PC-9 (cell line): Measurements from ENCODE around the gene CPO.

Experiments
- EZH2 ChIP-seq: fragments of 200-600 bp; sonication (generic); IDR thresholded peaks from 2 replicates; pipeline ENCODE4 v1.8.0; 2017; ENCODE audit warnings: antibody characterized with exemption, low read depth
- TF ChIP-seq, protein P1 (sequence below): fragments of 200-600 bp; sonication (generic); conservative IDR thresholded peaks from 2 replicates; pipeline ENCODE4 v1.6.1; 2017; ENCODE audit warnings: mixed run types, antibody characterized with exemption, mild to moderate bottlenecking, moderate library complexity

- TF ChIP-seq, protein P1, sequence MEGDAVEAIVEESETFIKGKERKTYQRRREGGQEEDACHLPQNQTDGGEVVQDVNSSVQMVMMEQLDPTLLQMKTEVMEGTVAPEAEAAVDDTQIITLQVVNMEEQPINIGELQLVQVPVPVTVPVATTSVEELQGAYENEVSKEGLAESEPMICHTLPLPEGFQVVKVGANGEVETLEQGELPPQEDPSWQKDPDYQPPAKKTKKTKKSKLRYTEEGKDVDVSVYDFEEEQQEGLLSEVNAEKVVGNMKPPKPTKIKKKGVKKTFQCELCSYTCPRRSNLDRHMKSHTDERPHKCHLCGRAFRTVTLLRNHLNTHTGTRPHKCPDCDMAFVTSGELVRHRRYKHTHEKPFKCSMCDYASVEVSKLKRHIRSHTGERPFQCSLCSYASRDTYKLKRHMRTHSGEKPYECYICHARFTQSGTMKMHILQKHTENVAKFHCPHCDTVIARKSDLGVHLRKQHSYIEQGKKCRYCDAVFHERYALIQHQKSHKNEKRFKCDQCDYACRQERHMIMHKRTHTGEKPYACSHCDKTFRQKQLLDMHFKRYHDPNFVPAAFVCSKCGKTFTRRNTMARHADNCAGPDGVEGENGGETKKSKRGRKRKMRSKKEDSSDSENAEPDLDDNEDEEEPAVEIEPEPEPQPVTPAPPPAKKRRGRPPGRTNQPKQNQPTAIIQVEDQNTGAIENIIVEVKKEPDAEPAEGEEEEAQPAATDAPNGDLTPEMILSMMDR: no peak
- no peak for TF ChIP-seq EZH2
These were observed 18.9 kb downstream of the CPO start for GRCh38 chr2:206958261-206958660.
